NT2/D1 (cell line): ENCODE measurements around the gene ZNF316.

Source experiments
- SUZ12 ChIP-seq: IDR thresholded peaks from 2 replicates; pipeline ENCODE4 v1.6.1; 2011; ENCODE audit not compliant: insufficient read length, insufficient read depth; ENCODE audit errors: extremely low read depth
- YY1 ChIP-seq: IDR thresholded peaks from 2 replicates; pipeline ENCODE4 v1.6.1; 2011; ENCODE audit not compliant: insufficient read length, insufficient read depth
- ZNF274 ChIP-seq: IDR thresholded peaks from 2 replicates; pipeline ENCODE4 v1.6.1; 2011; ENCODE audit warnings: mild to moderate bottlenecking, low read depth, low read length

DNA sequence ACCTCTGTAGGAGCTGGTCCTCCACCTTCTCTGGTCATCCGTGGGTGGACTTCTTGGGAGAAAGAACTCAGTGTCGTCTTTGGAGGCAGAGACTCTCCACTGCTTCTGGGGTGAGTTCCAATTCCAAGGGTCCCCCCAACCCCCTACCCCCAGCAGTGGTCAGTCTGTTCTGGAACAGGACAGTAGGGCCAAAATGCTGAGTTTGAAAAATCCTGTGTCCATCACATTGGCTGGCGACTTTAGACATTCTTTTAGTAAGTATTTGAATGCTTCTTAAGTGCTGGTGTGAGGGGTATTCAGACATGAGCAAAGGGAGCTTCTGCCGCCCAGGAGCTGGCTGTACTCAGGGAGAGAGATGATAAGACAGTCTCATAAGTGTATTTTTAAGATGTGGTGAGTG lies 1.9 kb downstream of the ZNF316 start:
- TF ChIP-seq ZNF274 = no peak
- TF ChIP-seq SUZ12 = no peak
- no peak for TF ChIP-seq YY1
